Panc1 (cell line): ENCODE results near the gene CHTF18. TPM values are rescaled to one million over a fixed set of nuclear protein-coding genes. Genes with fewer than 3 reads are reported as not detected.
"Not testable (repeated sequence)": the region's sequence is repeated elsewhere in the genome, so short reads cannot be mapped to it uniquely, and the experiment has no call there.

Experiments
- ATAC-seq: fragments of 200-7000 bp; cut with Tn5 transposase; 2 replicates; pipeline ENCODE4 v1.9.1; 2020; ENCODE audit warnings: mild to moderate bottlenecking, moderate library complexity
- BruUV-seq: library from RNA; stranded (reverse); fragments of 400-500 nt; replicated peaks from 2 replicates; lab custom pipeline; 2021; lab: Mats Ljungman, UMichigan
- CTCF ChIA-PET: fragments of 300-600 bp; sonication (Branson Sonifier 250); formaldehyde crosslinking; loops from one replicate; lab custom pipeline; 2022; ENCODE audit warnings: antibody characterized with exemption; lab: Charles Lee
- POLR2A ChIA-PET: fragments of 300-600 bp; sonication (Branson Sonifier 250); formaldehyde crosslinking; loops from one replicate; lab custom pipeline; 2022; ENCODE audit warnings: antibody characterized with exemption; lab: Charles Lee
- DNase-seq: peaks from one replicate; pipeline ENCODE4 v3.0.0-alpha.2; 2010; ENCODE audit warnings: low read depth, low spot score
- H3K27ac ChIP-seq: 2 replicates; pipeline ENCODE4 v1.5.1; 2011; ENCODE audit warnings: mild to moderate bottlenecking, low read length, inconsistent platforms
- H3K27me3 ChIP-seq: fragments of 200-500 bp; sonication (Bioruptor generic); 2 replicates; pipeline ENCODE4 v1.6.0; 2014; ENCODE audit warnings: low read length, inconsistent platforms; ENCODE audit not compliant: control insufficient read depth, insufficient read depth
- H3K36me3 ChIP-seq: fragments of 200-500 bp; sonication (Bioruptor generic); 2 replicates; pipeline ENCODE4 v1.5.1; 2014; ENCODE audit warnings: inconsistent platforms, mild to moderate bottlenecking, low read length, moderate library complexity; ENCODE audit not compliant: control insufficient read depth, insufficient read depth
- H3K4me1 ChIP-seq: 2 replicates; pipeline ENCODE4 v1.5.1; 2011; ENCODE audit warnings: inconsistent platforms, mild to moderate bottlenecking, low read length, moderate library complexity; ENCODE audit not compliant: control insufficient read depth, insufficient read depth
- H3K4me3 ChIP-seq, 2 experiments: 2 replicates each; pipeline ENCODE4 v1.5.1; 2011 to 2012; ENCODE audit warnings: low read depth in 2 of 2, low read length in 2 of 2, mild to moderate bottlenecking in 2 of 2, inconsistent platforms in 1 of 2, moderate library complexity in 1 of 2
- H3K9me3 ChIP-seq: fragments of 200-500 bp; sonication (Bioruptor generic); 2 replicates; pipeline ENCODE4 v1.5.1; 2014; ENCODE audit warnings: low read depth, mild to moderate bottlenecking, inconsistent platforms, low read length, moderate library complexity; ENCODE audit not compliant: control insufficient read depth, insufficient read depth
- CTCF ChIP-seq: fragments of 450-650 bp; IDR thresholded peaks from 2 replicates; pipeline ENCODE4 v1.5.1; 2017; ENCODE audit warnings: mild to moderate bottlenecking
- POLR2AphosphoS5 ChIP-seq: IDR thresholded peaks from 2 replicates; pipeline ENCODE4 v1.6.1; 2012; ENCODE audit warnings: mild to moderate bottlenecking, low read depth, low read length, moderate library complexity
- SIN3A ChIP-seq: IDR thresholded peaks from 2 replicates; pipeline ENCODE4 v1.6.1; 2012; ENCODE audit warnings: low read depth, mild to moderate bottlenecking, low read length, moderate library complexity, borderline replicate concordance; ENCODE audit not compliant: insufficient read depth
- TCF7L2 ChIP-seq: IDR thresholded peaks from 2 replicates; pipeline ENCODE4 v1.6.1; 2011; ENCODE audit warnings: mild to moderate bottlenecking, low read depth, low read length, inconsistent platforms
- in situ Hi-C: cut with HindIII; loops from 2 replicates; pipeline ENCODE4 v1.10.0; 2016; ENCODE audit warnings: low sequenced_read_pairs, low pct_unique_long_range_greater_than_20kb
- intact Hi-C: fragments of 100-400 bp; cut with micrococcal nuclease; formaldehyde crosslinking; loops from one replicate; pipeline ENCODE4 v1.10.0; 2022; ENCODE audit not compliant: unreplicated experiment
- total RNA-seq: library from RNA; stranded (reverse); gene quantifications from one replicate; pipeline ENCODE4 v1.2.1, GENCODE V29; 2021; ENCODE audit not compliant: unreplicated experiment
- TF ChIP-seq, protein P1 (sequence below), 2 experiments: IDR thresholded peaks; 2 replicates each; pipeline ENCODE4 v1.6.1; 2011 to 2012; ENCODE audit warnings: low read depth in 2 of 2, control low read depth in 1 of 2, low read length in 1 of 2, mild to moderate bottlenecking in 1 of 2, moderate library complexity in 1 of 2; ENCODE audit not compliant: insufficient read depth in 1 of 2

CHTF18 gene
- total RNA-seq, 1 experiment from 2014 or later: 118 TPM

GRCh38 chr16:835373-835772, 47.0 kb downstream of the CHTF18 start:
- intact Hi-C loops: no loop called here
- ATAC-seq: no peak
- Histone ChIP-seq H3K36me3 (no peaks in the 10 kb centered on the region), H3K4me1 (no peaks in the 10 kb centered on the region), H3K4me3 (no peak overlapping the region), H3K27ac (no peak overlapping the region), H3K9me3 (peaks cover 4% of the 10 kb centered on the region; the same call in 1 of the 2 replicates), H3K27me3 (no peaks in the 10 kb centered on the region)
- TF ChIP-seq, protein P1, sequence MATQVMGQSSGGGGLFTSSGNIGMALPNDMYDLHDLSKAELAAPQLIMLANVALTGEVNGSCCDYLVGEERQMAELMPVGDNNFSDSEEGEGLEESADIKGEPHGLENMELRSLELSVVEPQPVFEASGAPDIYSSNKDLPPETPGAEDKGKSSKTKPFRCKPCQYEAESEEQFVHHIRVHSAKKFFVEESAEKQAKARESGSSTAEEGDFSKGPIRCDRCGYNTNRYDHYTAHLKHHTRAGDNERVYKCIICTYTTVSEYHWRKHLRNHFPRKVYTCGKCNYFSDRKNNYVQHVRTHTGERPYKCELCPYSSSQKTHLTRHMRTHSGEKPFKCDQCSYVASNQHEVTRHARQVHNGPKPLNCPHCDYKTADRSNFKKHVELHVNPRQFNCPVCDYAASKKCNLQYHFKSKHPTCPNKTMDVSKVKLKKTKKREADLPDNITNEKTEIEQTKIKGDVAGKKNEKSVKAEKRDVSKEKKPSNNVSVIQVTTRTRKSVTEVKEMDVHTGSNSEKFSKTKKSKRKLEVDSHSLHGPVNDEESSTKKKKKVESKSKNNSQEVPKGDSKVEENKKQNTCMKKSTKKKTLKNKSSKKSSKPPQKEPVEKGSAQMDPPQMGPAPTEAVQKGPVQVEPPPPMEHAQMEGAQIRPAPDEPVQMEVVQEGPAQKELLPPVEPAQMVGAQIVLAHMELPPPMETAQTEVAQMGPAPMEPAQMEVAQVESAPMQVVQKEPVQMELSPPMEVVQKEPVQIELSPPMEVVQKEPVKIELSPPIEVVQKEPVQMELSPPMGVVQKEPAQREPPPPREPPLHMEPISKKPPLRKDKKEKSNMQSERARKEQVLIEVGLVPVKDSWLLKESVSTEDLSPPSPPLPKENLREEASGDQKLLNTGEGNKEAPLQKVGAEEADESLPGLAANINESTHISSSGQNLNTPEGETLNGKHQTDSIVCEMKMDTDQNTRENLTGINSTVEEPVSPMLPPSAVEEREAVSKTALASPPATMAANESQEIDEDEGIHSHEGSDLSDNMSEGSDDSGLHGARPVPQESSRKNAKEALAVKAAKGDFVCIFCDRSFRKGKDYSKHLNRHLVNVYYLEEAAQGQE (IDR thresholded peaks at IDR 0.05; ENCODE audit: insufficient read depth in 1 of 2, low read depth in 2 of 2, low read length in 1 of 2): no peak
- no peak for TF ChIP-seq SIN3A
- no peak for TF ChIP-seq POLR2AphosphoS5
- TF ChIP-seq TCF7L2: no peak
- TF ChIP-seq CTCF: no peak
- CTCF ChIA-PET: no interaction called here
- no peak for DNase-seq
- POLR2A ChIA-PET: interaction anchor here (0.5 kb wide), 1 partner anchor 208 kb away, joined by 5 read pairs; no protein-coding TSS in a partner anchor
- BruUV-seq: no TSS peak
- in situ Hi-C loops: no loop called here

GRCh38 chr16:836221-836620, 47.8 kb downstream of the CHTF18 start:
- CTCF ChIA-PET: no interaction called here
- H3K27me3 ChIP-seq: no peaks in the 10 kb centered on the region
- DNase-seq (no peak), ATAC-seq (no peak)
- H3K4me1 ChIP-seq: no peaks in the 10 kb centered on the region
- intact Hi-C loops: no loop called here
- in situ Hi-C loops: no loop called here
- TF ChIP-seq POLR2AphosphoS5 (no peak), SIN3A (no peak), TCF7L2 (no peak), CTCF (no peak)
- TF ChIP-seq, protein P1 (IDR thresholded peaks at IDR 0.05; ENCODE audit: insufficient read depth in 1 of 2, low read depth in 2 of 2, low read length in 1 of 2): no peak
- H3K36me3 ChIP-seq: no peaks in the 10 kb centered on the region
- POLR2A ChIA-PET: no interaction called here
- no peak overlapping the region for H3K27ac ChIP-seq
- no TSS peak for BruUV-seq
- H3K9me3 ChIP-seq: peaks cover 4% of the 10 kb centered on the region; the same call in 1 of the 2 replicates
- H3K4me3 ChIP-seq: no peak overlapping the region

- H3K4me1 ChIP-seq, DNase-seq, H3K27ac ChIP-seq, BruUV-seq, H3K4me3 ChIP-seq, H3K36me3 ChIP-seq, POLR2A ChIA-PET, intact Hi-C loops, H3K9me3 ChIP-seq, ATAC-seq, H3K27me3 ChIP-seq, CTCF ChIA-PET, in situ Hi-C loops: not testable (repeated sequence)
Measured at GRCh38 chr16:836822-837221, 48.4 kb downstream of the CHTF18 start.
